ENCODE data around the gene BRD2. TPM values are rescaled to one million over a fixed set of nuclear protein-coding genes. Genes with fewer than 3 reads are reported as not detected.

Gene BRD2
- total RNA-seq, 4 donors from 2014 or later, result 83.0 to 154 (median 96.1) TPM

DNA sequence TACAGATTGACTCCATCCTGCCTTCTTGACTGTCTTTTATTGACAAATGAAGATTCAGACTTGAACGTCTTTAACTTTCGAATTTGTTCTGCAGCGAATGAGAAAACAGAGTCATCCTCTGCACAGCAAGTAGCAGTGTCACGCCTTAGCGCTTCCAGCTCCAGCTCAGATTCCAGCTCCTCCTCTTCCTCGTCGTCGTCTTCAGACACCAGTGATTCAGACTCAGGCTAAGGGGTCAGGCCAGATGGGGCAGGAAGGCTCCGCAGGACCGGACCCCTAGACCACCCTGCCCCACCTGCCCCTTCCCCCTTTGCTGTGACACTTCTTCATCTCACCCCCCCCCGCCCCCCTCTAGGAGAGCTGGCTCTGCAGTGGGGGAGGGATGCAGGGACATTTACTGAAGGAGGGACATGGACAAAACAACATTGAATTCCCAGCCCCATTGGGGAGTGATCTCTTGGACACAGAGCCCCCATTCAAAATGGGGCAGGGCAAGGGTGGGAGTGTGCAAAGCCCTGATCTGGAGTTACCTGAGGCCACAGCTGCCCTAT, 12.2 kb downstream of the BRD2 start:
- TF ChIP-seq CTCF (IDR thresholded peaks at IDR 0.05; ENCODE audit: low read depth), result no peak

DNA sequence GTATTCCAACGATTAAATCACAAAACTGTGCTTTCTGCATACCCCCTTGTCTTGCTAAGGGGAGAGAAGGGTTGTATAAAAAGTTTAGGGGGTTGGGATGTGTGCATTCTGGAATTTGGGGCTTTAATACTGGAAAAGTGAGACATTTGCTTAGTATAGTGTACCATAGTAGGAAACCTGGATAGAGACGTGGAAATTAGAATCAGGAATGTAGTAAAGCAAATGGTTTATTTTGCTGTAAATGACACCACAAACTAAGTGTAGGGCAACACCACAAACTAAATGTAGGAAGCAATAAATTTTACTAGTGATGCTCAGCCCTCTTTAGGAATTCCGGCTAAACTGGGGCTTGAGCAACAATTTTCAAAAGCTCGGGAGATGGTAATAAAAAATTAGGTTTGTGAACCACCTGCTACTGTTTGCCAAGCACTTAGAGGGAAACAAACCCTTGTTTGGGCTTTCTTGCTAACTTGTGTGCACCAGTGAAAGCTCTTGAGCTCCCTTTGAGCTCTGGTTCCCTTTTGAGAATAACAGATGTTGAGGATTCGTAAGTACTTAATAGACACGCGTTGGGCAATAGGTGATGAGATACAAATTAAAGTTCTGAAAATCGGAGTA, 13.8 kb downstream of the BRD2 start:
- TF ChIP-seq CTCF (IDR thresholded peaks at IDR 0.05; ENCODE audit: low read depth), result no peak

DNA sequence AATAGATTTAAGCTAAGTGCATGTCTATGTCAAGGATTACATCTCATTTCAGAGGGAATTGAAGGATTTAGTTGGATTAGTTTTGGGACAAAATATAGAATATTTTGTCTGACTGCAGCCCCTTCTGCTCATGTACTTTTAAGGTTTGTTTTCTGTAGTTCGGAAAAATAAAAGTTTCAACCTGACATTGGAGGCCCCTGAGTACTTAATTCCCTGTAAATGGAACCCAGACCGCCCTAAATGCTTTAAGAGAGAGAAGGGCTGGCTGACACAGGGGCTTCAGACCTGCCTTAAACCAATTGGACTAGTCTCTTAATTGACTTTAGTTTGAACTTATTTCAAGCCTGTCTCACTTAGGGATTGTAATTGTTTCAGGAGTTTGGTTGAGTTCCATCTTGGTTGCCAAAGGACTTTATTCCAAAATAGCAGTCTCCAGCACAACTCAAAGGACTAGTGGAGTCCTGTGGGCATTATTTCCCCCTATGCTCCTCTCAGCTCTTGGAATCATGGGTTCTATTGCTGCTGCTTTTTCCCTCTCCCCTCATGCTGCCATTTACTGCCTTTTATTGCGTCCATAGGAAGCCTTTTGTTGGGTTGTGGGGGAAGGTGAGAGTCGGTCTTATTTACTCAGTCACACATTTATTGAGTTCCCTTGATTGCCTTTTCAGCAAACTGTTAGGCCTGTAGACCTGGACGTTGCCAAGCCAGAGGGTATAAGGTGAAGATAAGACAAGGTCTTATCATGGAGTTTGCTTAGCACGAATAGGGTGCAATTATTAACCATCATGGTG, 14.5 kb downstream of the BRD2 start:
- TF ChIP-seq CTCF (IDR thresholded peaks at IDR 0.05; ENCODE audit: low read depth), result no peak

DNA sequence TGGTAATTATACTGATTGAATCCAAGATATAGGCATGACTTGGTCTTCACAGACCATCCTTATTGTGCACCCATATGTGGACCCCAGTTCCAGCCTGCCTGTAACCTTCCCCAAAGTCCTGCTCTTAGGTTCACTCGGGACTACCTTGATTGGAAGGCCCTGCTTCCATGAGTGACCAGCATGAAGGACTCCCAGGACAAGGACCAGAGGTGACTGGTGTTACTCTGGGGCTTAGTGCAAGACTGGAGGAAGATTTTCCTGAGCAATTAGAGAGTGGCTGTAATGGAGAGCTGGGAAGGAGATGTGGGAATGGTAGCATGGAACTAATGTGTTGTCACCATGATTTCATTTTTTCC, 15.1 kb downstream of the BRD2 start:
- TF ChIP-seq CTCF (IDR thresholded peaks at IDR 0.05; ENCODE audit: low read depth), result no peak

DNA sequence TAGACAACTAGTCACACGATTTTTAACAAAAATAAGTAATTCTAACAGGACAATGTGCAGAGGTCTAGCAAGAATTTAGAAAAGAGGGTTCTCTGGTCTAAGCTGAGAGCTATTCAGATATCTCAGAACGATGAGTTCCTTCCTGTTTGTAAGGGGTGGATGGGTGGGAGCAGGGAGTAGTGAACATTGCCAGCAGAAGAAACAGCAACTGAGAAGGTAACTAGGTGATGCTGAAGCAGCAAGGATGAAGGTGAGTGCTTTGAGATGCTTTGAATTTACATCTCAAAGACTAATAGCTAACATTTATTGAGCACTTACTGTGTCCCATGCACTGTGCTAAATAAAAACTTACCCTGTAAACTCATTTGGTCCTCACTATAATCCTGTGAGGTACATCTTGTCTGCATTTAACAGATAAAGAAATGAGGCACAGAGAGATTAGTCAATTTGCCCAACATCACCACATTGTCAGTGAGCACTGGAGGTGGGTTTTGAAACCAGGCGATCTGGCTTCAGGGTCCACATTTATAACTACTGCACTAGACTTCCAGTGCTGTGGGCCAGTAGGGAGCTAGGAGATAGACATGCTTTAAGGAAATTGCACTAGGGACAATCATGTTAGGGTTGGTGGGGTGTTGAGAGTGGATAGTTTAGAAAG, 15.7 kb downstream of the BRD2 start:
- no peak for TF ChIP-seq CTCF (IDR thresholded peaks at IDR 0.05; ENCODE audit: low read depth)

GRCh38 chr6:32984622-32985389, 16.4 kb downstream of the BRD2 start:
- no peak for TF ChIP-seq CTCF (IDR thresholded peaks at IDR 0.05; ENCODE audit: low read depth)
